Testis (tissue), 2 donors: Measurements from ENCODE around the gene RASGRP3.

Experiments
- POLR2A ChIP-seq: fragments of 450-650 bp; IDR thresholded peaks from one replicate; pipeline ENCODE4 v1.6.1; 2017; ENCODE audit warnings: antibody characterized with exemption, mild to moderate bottlenecking, moderate library complexity
- TF ChIP-seq, protein P1 (sequence below), 3 experiments: fragments of 450-650 bp in 2 of 3; fragments of 200-600 bp in 1 of 3; sonication (generic) in 1 of 3; IDR thresholded peaks; one replicate each; pipeline ENCODE4 v1.5.1; 2016 to 2019; ENCODE audit warnings: antibody characterized with exemption in 3 of 3, mild to moderate bottlenecking in 2 of 3, moderate library complexity in 1 of 3

GRCh38 chr2:33441235-33441810 is 35.1 kb upstream of the RASGRP3 start:
- TF ChIP-seq POLR2A = no peak
- TF ChIP-seq, protein P1, sequence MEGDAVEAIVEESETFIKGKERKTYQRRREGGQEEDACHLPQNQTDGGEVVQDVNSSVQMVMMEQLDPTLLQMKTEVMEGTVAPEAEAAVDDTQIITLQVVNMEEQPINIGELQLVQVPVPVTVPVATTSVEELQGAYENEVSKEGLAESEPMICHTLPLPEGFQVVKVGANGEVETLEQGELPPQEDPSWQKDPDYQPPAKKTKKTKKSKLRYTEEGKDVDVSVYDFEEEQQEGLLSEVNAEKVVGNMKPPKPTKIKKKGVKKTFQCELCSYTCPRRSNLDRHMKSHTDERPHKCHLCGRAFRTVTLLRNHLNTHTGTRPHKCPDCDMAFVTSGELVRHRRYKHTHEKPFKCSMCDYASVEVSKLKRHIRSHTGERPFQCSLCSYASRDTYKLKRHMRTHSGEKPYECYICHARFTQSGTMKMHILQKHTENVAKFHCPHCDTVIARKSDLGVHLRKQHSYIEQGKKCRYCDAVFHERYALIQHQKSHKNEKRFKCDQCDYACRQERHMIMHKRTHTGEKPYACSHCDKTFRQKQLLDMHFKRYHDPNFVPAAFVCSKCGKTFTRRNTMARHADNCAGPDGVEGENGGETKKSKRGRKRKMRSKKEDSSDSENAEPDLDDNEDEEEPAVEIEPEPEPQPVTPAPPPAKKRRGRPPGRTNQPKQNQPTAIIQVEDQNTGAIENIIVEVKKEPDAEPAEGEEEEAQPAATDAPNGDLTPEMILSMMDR (IDR thresholded peaks at IDR 0.05) = peak; percentile 17 to 36 (median 30)
